ENCODE measurements around the gene POLD1.
A peak's percentile ranks its signal among the peaks of the same experiment; 100 is the strongest.
"Not testable (repeated sequence)": the region's sequence is repeated elsewhere in the genome, so short reads cannot be mapped to it uniquely, and the experiment has no call there.

The POLD1 gene

GRCh38 chr19:50365434-50366306 lies 18.5 kb upstream of the POLD1 start, which contains the start of gene NAPSA:
Gene NAPSA, minus strand, starts transcription at chr19:50365639. Its CDS starts 18 bp downstream, at chr19:50365621.
- DNase-seq, result peak; percentile 54

GRCh38 chr19:50368649-50369570 lies 15.2 kb upstream of the POLD1 start:
- DNase-seq, result peak; percentile 90

- no peak for DNase-seq
These were observed 12.2 kb upstream of the POLD1 start for GRCh38 chr19:50371914-50372475.

- DNase-seq, result peak; percentile 96
These were observed 7.7 kb upstream of the POLD1 start, which contains the start of gene NR1H2 for GRCh38 chr19:50376166-50377050. Gene NR1H2, plus strand, starts transcription at chr19:50376457. Its CDS starts 1,149 bp downstream, at chr19:50377606.

GRCh38 chr19:50377051-50377461 lies 7.1 kb upstream of the POLD1 start:
- peak; percentile 76 for DNase-seq

- no peak for DNase-seq
These were observed 6.6 kb upstream of the POLD1 start for GRCh38 chr19:50377517-50377916.

- no peak for DNase-seq
These were observed 5.8 kb upstream of the POLD1 start for GRCh38 chr19:50378169-50378862.

- no peak for DNase-seq
These were observed 5.3 kb upstream of the POLD1 start for GRCh38 chr19:50378863-50379236.

- no peak for DNase-seq
These were observed 4.5 kb upstream of the POLD1 start for GRCh38 chr19:50379602-50380001.

- no peak for DNase-seq
These were observed 4.0 kb upstream of the POLD1 start for GRCh38 chr19:50380137-50380536.

- DNase-seq, result no peak
These were observed 3.4 kb upstream of the POLD1 start for GRCh38 chr19:50380751-50381151.

GRCh38 chr19:50381881-50382729 lies 2.0 kb upstream of the POLD1 start:
- DNase-seq, result no peak

- peak; percentile 25 for DNase-seq
These were observed 921 bp upstream of the POLD1 start for GRCh38 chr19:50383001-50383851.

GRCh38 chr19:50384685-50385535 lies 763 bp downstream of the POLD1 start:
- no peak for DNase-seq

- DNase-seq, result no peak
These were observed 3.2 kb downstream of the POLD1 start for GRCh38 chr19:50387176-50387867.

- no peak for DNase-seq
These were observed 3.7 kb downstream of the POLD1 start for GRCh38 chr19:50387868-50388245.

- not testable (repeated sequence) for DNase-seq
These were observed 6.1 kb downstream of the POLD1 start for GRCh38 chr19:50390295-50390694.

- not testable (repeated sequence) for DNase-seq
These were observed 6.8 kb downstream of the POLD1 start for GRCh38 chr19:50390952-50391351.

All from stimulated activated CD8-positive, alpha-beta memory T cell treated with anti-CD3 and anti-CD28 coated beads, Interleukin-4, amount 100 ng/mL, for 48 hours (primary cell).